ENCODE data around the gene KLRD1.
"Not testable (repeated sequence)": the region's sequence is repeated elsewhere in the genome, so short reads cannot be mapped to it uniquely, and the experiment has no call there.

Gene KLRD1

DNA sequence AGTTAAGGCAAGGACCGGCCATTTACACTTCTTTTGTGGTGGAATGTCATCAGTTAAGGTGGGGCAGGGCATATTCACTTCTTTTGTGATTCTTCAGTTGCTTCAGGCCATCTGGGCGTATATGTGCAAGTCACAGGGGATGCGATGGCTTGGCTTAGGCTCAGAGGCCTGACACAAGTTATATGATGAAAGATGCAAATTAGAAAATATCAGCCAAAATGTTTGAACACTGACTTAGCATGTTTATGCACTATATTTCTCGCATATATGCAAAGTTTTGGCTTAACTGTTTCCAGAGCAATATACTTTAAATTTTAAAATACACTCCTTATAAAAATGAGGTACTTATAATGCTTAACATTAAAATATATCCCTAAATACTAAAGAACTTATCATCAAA, 30.8 kb downstream of the KLRD1 start:
- DNase-seq (ENCODE audit: low spot score), result not testable (repeated sequence)

DNA sequence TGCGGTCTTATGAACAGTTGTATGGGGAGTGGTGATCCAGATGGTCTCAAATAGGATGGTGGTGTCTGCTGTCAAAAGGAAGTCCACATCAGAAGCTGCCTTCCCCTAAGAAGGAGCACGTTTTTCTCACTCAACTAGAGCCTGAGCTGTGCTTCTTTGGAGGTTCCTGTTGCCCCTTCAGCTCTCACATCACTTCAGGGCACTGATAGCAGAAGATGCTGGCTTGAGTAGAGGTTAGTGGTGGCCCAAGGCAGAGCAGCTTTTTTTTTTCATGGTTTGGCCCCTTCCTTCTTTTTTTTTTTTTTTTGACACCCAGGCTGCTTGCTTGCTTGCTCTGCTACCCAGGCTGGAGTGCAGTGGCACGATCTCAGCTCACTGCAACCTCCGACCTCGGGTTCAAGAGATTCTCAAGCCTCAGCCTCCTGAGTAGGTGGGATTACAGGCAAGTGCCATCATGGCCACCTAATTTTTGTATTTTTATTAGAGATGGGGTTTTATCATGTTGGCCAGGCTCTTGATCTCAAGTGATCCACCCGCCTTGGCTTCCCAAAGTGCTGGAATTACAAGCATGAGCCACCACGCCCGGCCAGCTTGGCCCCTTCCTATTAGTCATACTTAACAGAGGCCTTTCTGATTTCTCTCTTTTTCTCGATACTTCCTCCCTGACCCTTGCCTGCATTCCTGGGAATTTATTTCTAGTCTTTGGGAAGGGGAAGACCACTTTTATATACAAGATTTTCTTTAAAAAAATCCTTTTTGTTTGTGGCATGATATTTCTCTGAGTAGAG, 31.6 kb downstream of the KLRD1 start:
- DNase-seq (ENCODE audit: low spot score), result peak; percentile 22

DNA sequence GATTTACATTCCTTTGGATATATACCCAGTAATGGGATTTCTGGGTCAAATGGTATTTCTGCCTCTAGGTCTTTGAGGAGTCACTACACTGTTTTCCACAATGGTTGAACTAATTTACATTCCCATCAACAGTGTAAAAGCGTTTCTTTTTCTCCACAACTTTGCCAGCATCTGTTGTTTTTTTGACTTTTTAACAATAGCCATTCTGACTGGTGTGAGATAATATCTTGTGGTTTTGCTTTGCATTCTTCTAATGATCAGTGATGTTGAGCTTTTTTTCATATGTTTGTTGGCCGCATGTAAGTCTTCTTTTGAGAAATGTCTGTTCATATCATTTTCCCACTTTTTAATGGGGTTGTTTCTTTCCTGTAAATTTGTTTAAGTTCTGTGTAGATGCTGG, 33.3 kb downstream of the KLRD1 start:
- DNase-seq (ENCODE audit: low spot score), result not testable (repeated sequence)

DNA sequence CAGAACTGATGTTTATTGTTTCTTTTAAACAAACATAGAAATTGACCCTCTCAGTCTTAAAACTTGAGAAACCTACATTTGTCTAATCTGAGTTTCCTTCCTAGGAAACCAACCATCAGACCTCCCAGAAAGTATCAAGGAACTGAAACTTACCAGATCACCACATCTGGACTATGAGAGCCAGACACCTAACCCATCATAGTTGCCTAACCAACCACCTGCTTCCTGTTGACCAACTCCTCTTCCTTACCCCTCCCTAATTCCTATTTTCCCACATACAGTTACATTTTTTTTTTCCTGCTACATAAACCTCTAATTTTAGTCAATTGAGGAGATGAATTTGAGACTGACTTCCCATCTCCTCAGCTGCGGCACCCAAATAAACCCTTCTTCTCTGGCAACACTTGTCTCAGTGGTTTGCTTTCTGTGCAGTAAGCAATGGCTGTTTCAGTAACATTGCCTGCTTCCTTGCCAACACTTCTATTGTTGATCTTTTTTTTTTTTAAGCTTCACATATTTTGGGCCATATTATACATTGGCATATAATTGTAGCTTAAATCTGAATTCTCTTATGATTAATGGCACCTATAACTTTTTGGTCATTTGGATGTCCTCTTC, 34.3 kb downstream of the KLRD1 start:
- DNase-seq (ENCODE audit: low spot score), result no peak

DNA sequence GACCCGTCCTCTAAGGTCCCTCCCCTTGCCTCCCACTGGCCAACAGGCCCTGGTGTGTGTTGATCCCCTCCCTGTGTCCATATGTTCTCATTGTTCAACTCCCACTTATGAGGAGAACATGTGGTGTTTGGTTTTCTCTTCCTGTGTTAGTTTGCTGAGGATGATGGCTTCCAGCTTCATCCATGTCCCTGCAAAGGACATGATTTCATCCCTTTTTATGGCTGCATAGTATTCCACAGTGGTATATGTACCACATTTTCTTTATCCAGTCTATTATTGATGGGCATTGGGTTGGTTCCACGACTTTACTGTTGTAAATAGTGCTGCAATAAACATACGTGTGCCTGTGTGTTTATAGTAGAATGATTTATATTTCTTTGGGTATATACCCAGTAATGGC, 43.8 kb downstream of the KLRD1 start:
- not testable (repeated sequence) for DNase-seq (ENCODE audit: low spot score)

DNA sequence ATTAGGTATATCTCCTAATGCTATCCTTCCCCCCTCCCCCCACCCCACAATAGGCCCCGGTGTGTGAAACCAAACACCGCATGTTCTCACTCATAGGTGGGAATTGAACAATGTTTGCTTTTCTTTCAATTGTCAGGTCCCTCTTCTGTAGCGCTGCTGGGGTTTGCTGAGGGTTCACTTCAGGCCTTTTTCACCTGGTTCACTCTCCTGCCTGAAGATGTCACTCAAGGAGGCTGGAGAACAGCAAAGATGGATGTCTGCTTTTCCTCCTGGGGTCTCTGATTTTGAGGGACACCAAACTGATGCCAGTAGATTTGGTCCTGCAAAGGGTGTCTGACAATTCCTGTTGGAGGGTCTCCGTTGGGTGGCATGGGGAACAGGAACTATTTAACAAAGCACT, 46.4 kb downstream of the KLRD1 start:
- no peak for DNase-seq (ENCODE audit: low spot score)

DNA sequence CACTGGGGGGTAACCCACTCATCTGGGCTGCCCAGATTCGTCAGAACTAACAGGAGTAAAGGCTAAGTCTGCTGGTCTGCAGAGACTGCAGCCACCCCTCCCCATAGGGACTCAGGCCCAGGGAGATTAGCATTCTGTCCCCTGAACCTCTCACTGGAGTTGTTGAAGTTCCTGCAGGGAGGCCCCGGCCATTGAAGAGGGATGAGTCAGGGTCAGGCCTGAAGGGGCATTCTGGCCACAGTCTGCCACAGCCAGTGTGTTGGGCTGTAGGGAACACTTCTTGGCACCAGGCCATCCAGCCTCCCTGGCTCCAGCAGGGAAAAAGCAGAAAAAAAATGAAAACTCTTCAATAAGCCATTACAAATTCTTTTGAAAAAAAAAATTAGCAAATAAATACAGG, 46.8 kb downstream of the KLRD1 start:
- no peak for DNase-seq (ENCODE audit: low spot score)

DNA sequence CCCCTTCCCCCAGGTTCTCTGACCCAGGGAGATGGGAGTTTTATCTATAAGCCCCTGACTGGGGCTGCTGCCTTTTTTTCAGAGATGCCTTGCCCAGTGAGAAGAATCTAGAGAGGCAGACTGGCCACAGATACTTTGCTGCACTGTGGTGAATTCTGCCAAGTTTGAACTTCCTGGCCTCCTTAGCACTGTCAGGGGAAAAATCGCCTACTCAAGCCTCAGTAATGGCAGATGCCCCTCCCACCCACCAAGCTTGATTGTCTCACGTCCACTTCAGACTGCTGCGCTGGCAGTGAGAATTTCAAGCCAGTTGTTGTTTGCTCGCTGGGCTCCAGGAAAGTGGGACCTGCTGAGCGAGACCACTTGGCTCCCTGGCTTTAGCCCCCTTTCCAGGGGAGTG, 50.5 kb downstream of the KLRD1 start:
- no peak for DNase-seq (ENCODE audit: low spot score)

DNA sequence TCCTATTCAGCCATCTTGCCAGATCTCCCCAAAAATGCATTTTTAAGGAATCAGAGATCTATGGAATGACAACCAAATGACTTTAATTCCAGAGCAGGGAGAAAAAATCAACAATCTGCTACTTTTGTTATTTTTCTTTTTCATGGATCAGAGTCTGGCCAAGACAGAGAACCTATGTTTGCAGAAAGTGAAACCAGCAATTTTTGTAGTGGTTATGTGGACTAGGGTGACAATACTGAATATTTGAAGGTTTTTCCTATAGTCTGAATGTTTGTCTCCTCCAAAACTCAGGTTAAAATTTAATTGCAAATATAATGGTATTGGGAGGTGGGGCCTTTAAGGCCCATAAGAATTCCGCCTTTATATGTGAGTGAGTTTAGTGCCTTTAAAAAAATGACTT, 51.3 kb downstream of the KLRD1 start:
- no peak for DNase-seq (ENCODE audit: low spot score)

DNA sequence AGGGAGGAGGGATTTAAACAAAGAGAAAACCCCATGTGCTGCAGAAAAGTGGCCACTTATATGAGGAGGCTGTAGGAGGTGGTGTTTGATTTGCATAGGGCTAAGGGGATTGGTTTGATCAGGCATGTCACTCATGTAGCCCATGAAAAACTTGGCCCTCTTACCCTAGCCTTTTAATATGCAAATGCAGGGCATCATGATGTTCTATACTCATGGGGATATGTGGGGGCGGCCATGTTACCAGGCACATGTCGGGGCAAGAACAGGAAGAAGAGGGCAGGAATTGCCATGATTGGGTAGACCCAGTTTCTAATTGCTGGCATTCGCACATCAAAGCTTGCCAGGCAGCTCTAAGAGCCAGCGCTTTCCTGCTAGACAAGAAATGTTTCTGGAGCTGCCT, 53.4 kb downstream of the KLRD1 start:
- no peak for DNase-seq (ENCODE audit: low spot score)

DNA sequence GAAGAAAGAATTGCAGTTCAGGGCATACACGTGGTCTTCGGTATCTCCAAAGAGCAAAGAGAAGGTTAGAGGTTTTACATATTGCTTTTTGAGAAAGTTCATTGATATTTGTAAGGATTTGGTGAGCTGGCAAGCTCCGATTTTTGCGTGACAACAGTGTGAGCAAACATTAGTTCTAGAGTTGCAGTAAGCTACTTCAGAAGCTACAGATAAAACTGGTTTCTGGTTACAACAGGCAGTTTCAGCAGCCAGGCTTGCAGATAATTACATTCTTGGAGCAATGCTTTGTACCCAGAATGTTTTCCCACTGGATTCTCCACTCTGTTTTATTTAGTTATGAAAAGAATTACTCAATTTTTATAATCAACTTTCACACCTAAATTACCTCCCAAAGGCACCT, 54.0 kb downstream of the KLRD1 start:
- no peak for DNase-seq (ENCODE audit: low spot score)

DNA sequence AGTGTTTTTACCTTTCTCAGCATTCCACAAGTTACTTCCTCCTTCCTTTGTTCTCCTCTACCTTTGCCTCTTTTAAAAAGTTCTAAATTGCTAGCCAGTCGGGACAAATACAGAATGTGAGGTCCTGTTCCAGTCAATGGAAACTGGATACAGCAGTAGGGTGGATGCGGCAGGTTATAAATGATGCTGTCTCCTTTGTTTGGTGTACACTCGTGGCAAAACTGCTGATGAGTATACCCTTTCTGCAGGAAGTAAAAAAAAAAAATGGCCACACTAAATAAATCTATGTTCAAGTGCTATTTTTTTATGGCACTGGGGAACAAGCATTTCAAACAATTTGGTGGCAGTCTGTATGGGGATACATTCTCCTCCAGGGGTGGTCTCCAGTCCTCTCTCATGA, 54.7 kb downstream of the KLRD1 start:
- no peak for DNase-seq (ENCODE audit: low spot score)

DNA sequence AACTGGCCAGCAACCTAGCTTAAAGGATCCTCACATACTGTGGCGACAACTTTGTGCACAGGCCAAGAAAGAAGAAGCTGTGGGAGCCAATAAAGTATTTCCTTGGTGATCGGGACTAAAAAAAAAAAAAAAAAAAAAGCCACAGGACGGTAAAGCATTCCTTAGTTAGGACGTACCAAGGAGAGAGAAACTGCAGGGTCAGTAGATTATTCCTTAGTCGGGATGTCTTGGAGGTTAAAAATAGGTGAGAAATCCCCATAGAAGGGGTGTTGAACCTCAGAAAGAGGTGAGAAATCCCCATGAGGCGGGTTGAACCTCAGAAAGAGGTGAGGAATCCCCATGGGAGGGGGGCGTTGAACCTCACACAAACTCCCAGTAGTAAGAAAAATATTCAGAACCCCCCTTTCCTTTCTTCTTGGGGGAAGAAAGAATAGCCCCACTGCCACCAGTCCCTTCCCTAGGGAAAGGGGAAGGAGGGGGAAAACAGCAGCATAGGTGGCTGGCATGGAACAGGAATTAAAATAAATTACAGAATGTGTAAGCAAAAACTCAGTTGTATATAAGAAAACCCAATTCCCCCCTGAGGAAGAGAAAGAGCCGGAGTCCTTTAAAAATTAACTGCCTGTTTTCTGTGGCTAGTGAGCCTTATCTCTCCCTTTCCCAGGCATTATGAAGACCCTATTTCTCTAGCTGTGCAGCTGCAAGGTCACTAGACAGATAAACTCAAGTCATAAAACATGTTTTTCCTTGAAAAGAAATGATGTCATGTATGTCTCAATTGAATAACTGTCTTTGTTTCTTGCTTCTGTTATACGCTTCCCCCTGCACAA, 55.4 kb downstream of the KLRD1 start:
- DNase-seq (ENCODE audit: low spot score), result no peak

DNA sequence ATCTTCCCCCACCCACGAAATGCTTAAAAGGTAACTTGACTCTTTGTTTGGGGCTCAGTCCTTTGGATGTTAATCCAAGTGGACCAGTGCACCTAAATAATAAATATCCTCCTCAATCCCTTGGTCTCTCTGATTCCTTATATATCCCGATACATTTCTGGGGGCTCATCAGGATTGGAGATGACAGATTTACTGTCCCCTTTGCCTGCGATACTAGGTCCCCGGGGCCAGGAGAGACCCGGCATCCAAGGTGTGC, 55.9 kb downstream of the KLRD1 start:
- DNase-seq (ENCODE audit: low spot score), result no peak

DNA sequence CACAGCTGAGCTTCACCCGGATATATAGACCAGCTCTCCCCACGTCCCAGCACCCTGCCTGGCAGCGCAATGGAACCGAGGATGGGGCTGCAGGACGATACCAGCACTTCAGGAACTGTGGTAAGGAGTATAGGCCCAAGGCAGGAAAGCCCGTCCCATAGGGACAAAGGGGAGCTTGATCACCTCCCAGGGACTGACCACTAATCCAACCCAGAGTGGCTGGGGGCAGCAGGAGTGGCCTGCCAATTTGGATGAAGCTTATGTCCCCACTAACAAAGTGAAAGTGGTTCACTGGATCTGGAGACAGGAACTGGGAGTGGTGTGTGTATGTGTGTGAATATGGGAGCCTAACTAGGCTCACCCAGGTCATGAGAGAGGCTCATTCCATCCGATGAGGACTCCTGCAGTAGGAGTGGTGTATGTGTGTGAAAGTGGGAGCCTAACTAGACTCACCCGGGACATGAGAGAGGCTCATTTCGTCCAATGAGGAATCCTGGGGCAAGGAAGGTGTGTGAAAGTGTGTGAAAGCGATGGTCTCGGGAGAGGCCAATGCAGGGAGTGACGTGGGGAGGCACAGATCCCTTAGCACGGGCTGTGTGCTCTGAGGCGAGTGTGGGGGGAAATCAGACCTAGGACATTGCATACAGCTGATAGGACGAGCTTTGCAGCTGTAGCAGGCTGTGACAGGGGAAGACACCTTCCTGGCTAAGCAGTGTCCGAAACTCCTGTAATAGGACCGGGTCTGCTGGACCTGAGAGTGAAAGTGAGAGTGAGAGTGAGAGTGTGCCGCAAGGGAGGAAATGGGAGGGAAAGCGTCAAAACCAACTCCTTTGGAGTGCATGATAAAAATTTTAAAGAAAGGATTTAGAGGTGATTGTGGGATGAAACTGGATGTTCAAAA, 56.5 kb downstream of the KLRD1 start:
- DNase-seq (ENCODE audit: low spot score), result peak; percentile 38

DNA sequence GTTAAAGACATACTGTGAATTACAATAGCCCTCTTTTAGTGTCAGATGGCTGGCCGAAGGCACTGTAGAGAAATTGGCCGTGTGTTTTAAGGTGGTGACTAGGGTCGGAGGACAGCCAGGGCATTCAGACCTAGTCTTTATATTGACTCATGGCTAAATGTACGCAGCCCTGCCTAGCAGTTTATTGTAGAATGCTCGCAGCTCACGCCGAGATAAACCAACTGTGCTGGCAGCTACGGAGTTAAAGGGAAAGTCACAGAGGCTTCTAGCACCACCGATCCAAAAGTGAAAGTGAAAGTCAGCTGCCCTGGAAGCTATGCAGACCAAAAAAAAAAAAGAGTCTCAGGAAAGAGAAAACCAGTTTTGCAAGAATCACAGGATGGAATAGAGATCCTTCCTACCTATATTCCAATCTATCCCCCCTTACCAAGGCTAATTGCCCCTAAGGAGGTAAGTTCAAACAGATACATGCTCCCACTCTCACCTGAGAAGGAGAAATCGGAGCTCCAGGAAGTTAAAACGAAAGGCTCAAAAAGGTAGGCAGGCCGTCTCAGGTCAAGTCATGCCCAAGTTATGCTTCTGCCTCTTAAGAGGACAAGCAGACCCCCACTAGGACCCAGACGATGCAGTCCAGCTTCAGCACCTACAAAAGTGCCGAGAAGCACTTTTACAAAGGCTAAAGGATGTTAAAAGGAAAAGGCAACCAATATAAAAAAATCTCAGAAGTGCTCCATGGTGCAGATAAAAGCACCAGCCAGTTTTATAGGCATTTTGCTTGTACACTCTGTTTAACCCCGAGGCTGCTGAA, 57.3 kb downstream of the KLRD1 start:
- peak; percentile 65 for DNase-seq (ENCODE audit: low spot score)

DNA sequence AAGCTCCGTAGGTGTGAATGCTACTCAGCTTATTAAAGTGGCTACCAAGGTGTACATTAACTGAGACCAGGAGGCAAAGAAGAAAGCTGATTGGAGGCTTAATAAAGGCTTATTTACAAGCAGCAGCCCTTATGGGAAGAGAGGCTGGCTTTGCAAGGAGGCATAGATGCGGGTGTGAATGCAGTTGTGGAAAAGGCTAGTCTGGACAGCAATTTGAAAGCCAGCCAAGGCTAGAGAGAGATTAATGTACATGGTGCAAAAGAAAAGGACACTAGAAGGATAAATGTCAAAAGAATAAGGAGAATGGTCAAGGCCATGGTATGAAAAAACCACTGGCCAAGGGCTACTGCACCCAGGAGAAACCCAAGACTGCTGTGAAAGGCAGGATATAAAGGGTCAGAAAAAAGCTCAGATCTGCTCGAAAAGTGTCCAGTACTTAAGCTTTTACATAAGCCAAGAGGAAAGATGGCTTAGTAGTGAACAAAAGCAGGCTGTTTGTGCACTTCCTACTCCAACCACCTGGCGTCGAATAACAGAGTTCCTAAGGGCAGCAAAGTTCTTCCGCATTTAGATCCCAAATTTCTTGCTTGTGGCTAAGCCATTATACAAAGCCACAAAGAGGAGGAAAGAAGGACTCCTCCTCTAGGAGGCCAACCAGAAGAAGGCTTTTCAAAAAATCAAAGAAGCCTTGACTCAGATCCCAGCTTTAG, 58.2 kb downstream of the KLRD1 start:
- no peak for DNase-seq (ENCODE audit: low spot score)

DNA sequence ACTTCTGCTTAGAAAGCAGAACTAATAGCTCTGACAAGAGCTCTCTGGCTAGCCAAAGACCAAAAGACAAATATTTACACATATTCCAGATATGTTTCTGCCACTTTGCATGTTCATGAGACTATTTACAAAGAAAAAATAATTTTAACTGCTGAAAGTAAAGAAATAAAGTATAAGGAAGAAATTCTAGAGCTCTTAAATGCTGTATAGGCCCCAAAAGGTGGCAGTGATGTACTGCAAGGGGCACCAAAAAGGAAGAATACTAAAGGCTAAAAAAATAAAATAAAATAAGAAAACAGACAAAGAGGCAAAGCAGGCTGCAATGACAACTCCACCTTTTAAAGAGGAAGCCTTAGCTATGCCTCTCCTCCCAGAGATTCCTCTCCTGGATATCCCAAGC, 59.2 kb downstream of the KLRD1 start:
- no peak for DNase-seq (ENCODE audit: low spot score)

DNA sequence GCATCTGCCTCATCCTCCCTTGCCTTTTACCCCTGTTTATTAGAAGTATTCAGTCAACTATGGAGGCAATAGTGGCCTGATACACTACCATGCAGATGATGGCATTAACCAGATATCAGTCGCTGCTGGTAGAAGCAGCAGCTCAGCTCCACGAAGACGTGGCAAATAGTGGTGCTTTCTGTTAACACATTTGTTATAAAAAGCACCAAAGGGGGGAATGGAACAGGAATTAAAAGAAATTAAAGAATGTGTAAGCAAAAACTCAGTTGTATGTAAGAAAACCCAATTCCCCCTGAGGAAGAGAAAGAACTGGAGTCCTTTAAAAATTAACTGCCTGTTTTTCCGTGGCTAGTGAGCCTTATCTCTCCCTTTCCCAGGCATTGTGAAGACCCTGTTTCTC, 60.0 kb downstream of the KLRD1 start:
- DNase-seq (ENCODE audit: low spot score), result not testable (repeated sequence)

DNA sequence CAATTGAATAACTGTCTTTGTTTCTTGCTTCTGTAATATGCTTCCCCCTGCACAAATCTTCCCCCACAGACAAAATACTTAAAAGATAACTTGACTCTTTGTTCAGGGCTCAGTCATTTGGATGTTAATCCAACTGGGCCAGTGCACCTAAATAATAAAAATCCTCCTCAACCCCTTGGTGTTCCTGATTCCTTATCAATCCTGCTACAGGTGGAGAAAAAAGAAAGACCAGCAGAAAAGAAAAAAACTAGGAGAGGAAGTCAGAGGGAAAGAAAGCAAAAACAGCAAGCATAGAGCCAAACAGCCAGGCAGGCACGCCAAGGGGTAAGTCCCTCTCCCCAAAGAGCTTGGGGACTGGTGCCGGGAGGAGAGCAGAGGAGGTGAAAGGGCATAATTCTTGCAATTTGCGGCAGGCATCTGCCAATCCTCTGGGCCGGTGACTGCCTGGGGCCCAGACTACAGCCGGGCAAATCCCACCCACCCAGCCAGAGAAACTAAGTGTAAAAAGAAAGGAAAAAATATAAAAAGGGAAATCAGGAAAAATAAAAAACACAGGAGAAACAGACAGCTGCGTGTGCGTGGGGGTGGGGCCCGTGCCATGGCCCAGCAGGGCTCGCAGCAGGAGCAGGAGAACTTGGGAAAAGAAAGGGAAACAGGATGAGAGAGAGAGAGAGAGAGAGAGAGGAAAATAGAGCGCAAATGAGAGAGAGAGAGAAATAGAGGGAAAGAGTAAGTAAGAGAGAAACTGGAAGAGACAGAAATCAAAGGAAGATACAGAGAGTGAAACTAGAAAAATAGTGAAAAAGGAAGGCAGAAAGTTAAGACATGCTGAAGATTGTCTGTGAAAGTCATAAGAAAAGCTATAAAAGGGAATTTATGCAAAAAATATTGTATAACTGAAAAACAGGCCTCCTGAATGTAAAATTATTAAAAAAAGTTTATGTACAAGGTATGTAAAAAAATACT, 60.8 kb downstream of the KLRD1 start:
- no peak for DNase-seq (ENCODE audit: low spot score)

All from GM03348 (cell line).